ENCODE results near the gene CD99. TPM values are rescaled to one million over a fixed set of nuclear protein-coding genes. Genes with fewer than 3 reads are reported as not detected.

Gene CD99
- total RNA-seq, 1 experiment from 2014 or later = 1,443 TPM

- no peak for TF ChIP-seq EZH2 (IDR thresholded peaks at IDR 0.05; ENCODE audit: borderline replicate concordance, low read depth, low read length, poor library complexity, severe bottlenecking)
- TF ChIP-seq, protein P1, sequence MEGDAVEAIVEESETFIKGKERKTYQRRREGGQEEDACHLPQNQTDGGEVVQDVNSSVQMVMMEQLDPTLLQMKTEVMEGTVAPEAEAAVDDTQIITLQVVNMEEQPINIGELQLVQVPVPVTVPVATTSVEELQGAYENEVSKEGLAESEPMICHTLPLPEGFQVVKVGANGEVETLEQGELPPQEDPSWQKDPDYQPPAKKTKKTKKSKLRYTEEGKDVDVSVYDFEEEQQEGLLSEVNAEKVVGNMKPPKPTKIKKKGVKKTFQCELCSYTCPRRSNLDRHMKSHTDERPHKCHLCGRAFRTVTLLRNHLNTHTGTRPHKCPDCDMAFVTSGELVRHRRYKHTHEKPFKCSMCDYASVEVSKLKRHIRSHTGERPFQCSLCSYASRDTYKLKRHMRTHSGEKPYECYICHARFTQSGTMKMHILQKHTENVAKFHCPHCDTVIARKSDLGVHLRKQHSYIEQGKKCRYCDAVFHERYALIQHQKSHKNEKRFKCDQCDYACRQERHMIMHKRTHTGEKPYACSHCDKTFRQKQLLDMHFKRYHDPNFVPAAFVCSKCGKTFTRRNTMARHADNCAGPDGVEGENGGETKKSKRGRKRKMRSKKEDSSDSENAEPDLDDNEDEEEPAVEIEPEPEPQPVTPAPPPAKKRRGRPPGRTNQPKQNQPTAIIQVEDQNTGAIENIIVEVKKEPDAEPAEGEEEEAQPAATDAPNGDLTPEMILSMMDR (conservative IDR thresholded peaks at IDR 0.05; ENCODE audit: low read depth, low read length) = no peak
- H3K36me3 ChIP-seq (ENCODE audit: insufficient read depth, low read length, poor library complexity, severe bottlenecking) = no peaks in the 10 kb centered on the region
These were observed 11.3 kb upstream of the CD99 start for GRCh38 chrX:2679534-2680485.

GRCh38 chrX:2680486-2681348, 10.4 kb upstream of the CD99 start:
- Histone ChIP-seq H3K4me1 (ENCODE audit: insufficient read depth, low read length, poor library complexity, severe bottlenecking) (peaks cover 18% of the 10 kb centered on the region), H3K27me3 (replicated peaks; ENCODE audit: insufficient read depth, low read depth, low read length, poor library complexity) (no peaks in the 10 kb centered on the region), H3K4me3 (ENCODE audit: low read depth, low read length, poor library complexity, severe bottlenecking) (no peak overlapping the region), H3K9me3 (ENCODE audit: low read depth, low read length, poor library complexity, severe bottlenecking) (no peaks in the 10 kb centered on the region), H3K36me3 (ENCODE audit: insufficient read depth, low read length, poor library complexity, severe bottlenecking) (no peaks in the 10 kb centered on the region), H3K27ac (ENCODE audit: low read depth, low read length, poor library complexity, severe bottlenecking) (no peak overlapping the region)
- no peak for DNase-seq (ENCODE audit: low spot score)
- POLR2A ChIA-PET (ENCODE audit: low non-redundant PET) = no interaction called here
- BruUV-seq (replicated peaks) = no TSS peak
- intact Hi-C loops (cut with micrococcal nuclease; ENCODE audit: unreplicated experiment) = no loop called here
- no peak for TF ChIP-seq EZH2 (IDR thresholded peaks at IDR 0.05; ENCODE audit: borderline replicate concordance, low read depth, low read length, poor library complexity, severe bottlenecking)
- TF ChIP-seq, protein P1 (conservative IDR thresholded peaks at IDR 0.05; ENCODE audit: low read depth, low read length) = no peak
- CTCF ChIA-PET = no interaction called here

More at GRCh38 chrX:2679534-2680485, 11.3 kb upstream of the CD99 start:
- no peak for DNase-seq (ENCODE audit: low spot score)
- intact Hi-C loops (cut with micrococcal nuclease; ENCODE audit: unreplicated experiment) = no loop called here
- ChIA-PET CTCF (no interaction called here), POLR2A (ENCODE audit: low non-redundant PET) (no interaction called here)
- no peaks in the 10 kb centered on the region for H3K9me3 ChIP-seq (ENCODE audit: low read depth, low read length, poor library complexity, severe bottlenecking)
- H3K27ac ChIP-seq (ENCODE audit: low read depth, low read length, poor library complexity, severe bottlenecking) = no peak overlapping the region
- H3K4me3 ChIP-seq (ENCODE audit: low read depth, low read length, poor library complexity, severe bottlenecking) = no peak overlapping the region
- H3K27me3 ChIP-seq (replicated peaks; ENCODE audit: insufficient read depth, low read depth, low read length, poor library complexity) = no peaks in the 10 kb centered on the region
- H3K4me1 ChIP-seq (ENCODE audit: insufficient read depth, low read length, poor library complexity, severe bottlenecking) = peaks cover 18% of the 10 kb centered on the region
- BruUV-seq (replicated peaks) = no TSS peak

GRCh38 chrX:2682565-2683177, 8.4 kb upstream of the CD99 start:
- Histone ChIP-seq H3K4me1 (ENCODE audit: insufficient read depth, low read length, poor library complexity, severe bottlenecking) (peaks cover 18% of the 10 kb centered on the region), H3K9me3 (ENCODE audit: low read depth, low read length, poor library complexity, severe bottlenecking) (no peaks in the 10 kb centered on the region), H3K27ac (ENCODE audit: low read depth, low read length, poor library complexity, severe bottlenecking) (no peak overlapping the region), H3K36me3 (ENCODE audit: insufficient read depth, low read length, poor library complexity, severe bottlenecking) (no peaks in the 10 kb centered on the region), H3K27me3 (replicated peaks; ENCODE audit: insufficient read depth, low read depth, low read length, poor library complexity) (no peaks in the 10 kb centered on the region), H3K4me3 (ENCODE audit: low read depth, low read length, poor library complexity, severe bottlenecking) (no peak overlapping the region)
- peak; percentile 49 for DNase-seq (ENCODE audit: low spot score)
- CTCF ChIA-PET = no interaction called here
- intact Hi-C loops (cut with micrococcal nuclease; ENCODE audit: unreplicated experiment) = no loop called here
- POLR2A ChIA-PET (ENCODE audit: low non-redundant PET) = no interaction called here
- no peak for TF ChIP-seq EZH2 (IDR thresholded peaks at IDR 0.05; ENCODE audit: borderline replicate concordance, low read depth, low read length, poor library complexity, severe bottlenecking)
- TF ChIP-seq, protein P1 (conservative IDR thresholded peaks at IDR 0.05; ENCODE audit: low read depth, low read length) = no peak
- BruUV-seq (replicated peaks) = no TSS peak
